Fibroblast of lung (primary cell): ENCODE results near the gene MRAS. TPM values are rescaled to one million over a fixed set of nuclear protein-coding genes. Genes with fewer than 3 reads are reported as not detected.

Source experiments
- DNase-seq, 2 donors: peaks; one replicate each; pipeline versions ENCODE4 v3.0.0 to v3.0.0-alpha.2; 2010; ENCODE audit warnings: low read depth in 2 of 2
- H2AFZ ChIP-seq: 2 replicates; pipeline ENCODE4 v1.5.1; 2012; ENCODE audit warnings: low read length, control low read depth, inconsistent platforms
- H3K27ac ChIP-seq: 2 replicates; pipeline ENCODE4 v1.5.1; 2011; ENCODE audit warnings: low read length, control low read depth; ENCODE audit not compliant: insufficient read depth
- H3K27me3 ChIP-seq: 2 replicates; pipeline ENCODE4 v1.5.1; 2011; ENCODE audit warnings: mild to moderate bottlenecking, low read length; ENCODE audit not compliant: control insufficient read depth, insufficient read depth
- H3K36me3 ChIP-seq: 2 replicates; pipeline ENCODE4 v1.5.1; 2011; ENCODE audit warnings: low read length; ENCODE audit not compliant: control insufficient read depth, insufficient read depth
- H3K4me1 ChIP-seq: 2 replicates; pipeline ENCODE4 v1.5.1; 2011; ENCODE audit warnings: low read length; ENCODE audit not compliant: control insufficient read depth, insufficient read depth; ENCODE audit errors: extremely low read depth
- H3K4me2 ChIP-seq: 2 replicates; pipeline ENCODE4 v1.5.1; 2011; ENCODE audit warnings: low read length, control low read depth; ENCODE audit not compliant: insufficient read depth; ENCODE audit errors: extremely low read depth
- H3K4me3 ChIP-seq, 4 experiments: fragments of 200-600 bp in 1 of 4; sonication (generic) in 1 of 4; replicated peaks in 1 of 4; 2 replicates each; pipeline ENCODE4 v1.5.1; 2011 to 2016; ENCODE audit warnings: low read length in 4 of 4, low read depth in 3 of 4, mild to moderate bottlenecking in 3 of 4, control low read depth in 2 of 4, inconsistent platforms in 1 of 4, mixed read lengths in 1 of 4; ENCODE audit not compliant: insufficient read depth in 1 of 4; ENCODE audit errors: control extremely low read depth in 1 of 4
- H3K79me2 ChIP-seq: 2 replicates; pipeline ENCODE4 v1.5.1; 2012; ENCODE audit warnings: mild to moderate bottlenecking, low read length, inconsistent platforms; ENCODE audit not compliant: control insufficient read depth, insufficient read depth
- H3K9ac ChIP-seq: 2 replicates; pipeline ENCODE4 v1.5.1; 2011; ENCODE audit warnings: mild to moderate bottlenecking, low read length, control low read depth; ENCODE audit not compliant: insufficient read depth
- H3K9me3 ChIP-seq: 2 replicates; pipeline ENCODE4 v1.5.1; 2012; ENCODE audit warnings: low read depth, low read length; ENCODE audit not compliant: control insufficient read depth, insufficient read depth
- H4K20me1 ChIP-seq: 2 replicates; pipeline ENCODE4 v1.5.1; 2011; ENCODE audit warnings: low read length; ENCODE audit not compliant: control insufficient read depth, insufficient read depth; ENCODE audit errors: extremely low read depth
- CTCF ChIP-seq, 2 donors: IDR thresholded peaks in 1 of 2; conservative IDR thresholded peaks in 1 of 2; 1 replicate in 1 of 2; 2 replicates in 1 of 2; pipeline ENCODE4 v1.5.1; 2011 to 2012; ENCODE audit warnings: low read length in 2 of 2, control low read depth in 1 of 2, inconsistent platforms in 1 of 2, low read depth in 1 of 2, mild to moderate bottlenecking in 1 of 2
- EZH2 ChIP-seq: IDR thresholded peaks from 2 replicates; pipeline ENCODE4 v1.5.1; 2012; ENCODE audit warnings: low read length, control low read depth, mild to moderate bottlenecking; ENCODE audit errors: missing control alignments
- polyA plus RNA-seq, 2 donors: library from polyadenylated mRNA; depleted of rRNA in 1 of 2; stranded (reverse) in 1 of 2; unstranded in 1 of 2; fragments of >200 nt; gene quantifications; 2 replicates each; pipeline ENCODE4 v1.2.1, GENCODE V29; 2011 to 2012; ENCODE audit warnings: missing spikeins in 1 of 2
- total RNA-seq: library from RNA; depleted of rRNA; stranded (reverse); fragments of >200 nt; gene quantifications from 2 replicates; pipeline ENCODE4 v1.2.1, GENCODE V29; 2014

Gene MRAS
- total and polyA plus RNA-seq, 2 donors (not counting 1 experiment from before 2014, with no cell fraction given): 35.3 to 73.0 TPM

- H3K36me3 ChIP-seq: no peaks in the 10 kb centered on the region
- H3K9ac ChIP-seq: no peak overlapping the region
- peak; percentile 25 to 47 for DNase-seq
- peak overlapping the region; percentile 55 for H3K4me2 ChIP-seq
- H3K4me1 ChIP-seq: peaks cover 6% of the 10 kb centered on the region
- TF ChIP-seq EZH2: no peak
- TF ChIP-seq CTCF (conservative IDR thresholded peaks at IDR 0.05 in 1 of 2, IDR thresholded peaks at IDR 0.05 in 1 of 2; ENCODE audit: low read depth in 1 of 2, low read length in 2 of 2): no peak
- peak overlapping the region in 3 of 4 experiments; percentile 56 to 77 (median 76) for H3K4me3 ChIP-seq
- no peak overlapping the region for H3K27ac ChIP-seq
- no peaks in the 10 kb centered on the region for H3K27me3 ChIP-seq
- peak overlapping the region; percentile 9 for H2AFZ ChIP-seq
- H3K9me3 ChIP-seq: no peaks in the 10 kb centered on the region
- H3K79me2 ChIP-seq: no peaks in the 10 kb centered on the region
- H4K20me1 ChIP-seq: no peaks in the 10 kb centered on the region
Measured at GRCh38 chr3:138349926-138350665, 1.7 kb downstream of the MRAS start.

GRCh38 chr3:138351151-138351550 lies 2.8 kb downstream of the MRAS start:
- no peak overlapping the region for H3K4me2 ChIP-seq
- no peaks in the 10 kb centered on the region for H3K36me3 ChIP-seq
- no peaks in the 10 kb centered on the region for H3K79me2 ChIP-seq
- no peaks in the 10 kb centered on the region for H4K20me1 ChIP-seq
- H3K9ac ChIP-seq: no peak overlapping the region
- H3K4me1 ChIP-seq: peaks cover 6% of the 10 kb centered on the region
- no peak overlapping the region for H3K27ac ChIP-seq
- DNase-seq: peak in 1 of 2 donors; percentile 17
- H3K9me3 ChIP-seq: no peaks in the 10 kb centered on the region
- no peak overlapping the region for H3K4me3 ChIP-seq
- H2AFZ ChIP-seq: no peak overlapping the region
- TF ChIP-seq EZH2: no peak
- TF ChIP-seq CTCF (conservative IDR thresholded peaks at IDR 0.05 in 1 of 2, IDR thresholded peaks at IDR 0.05 in 1 of 2; ENCODE audit: low read depth in 1 of 2, low read length in 2 of 2): no peak
- H3K27me3 ChIP-seq: no peaks in the 10 kb centered on the region

- H3K4me2 ChIP-seq: no peak overlapping the region
- no peaks in the 10 kb centered on the region for H3K36me3 ChIP-seq
- TF ChIP-seq EZH2 (no peak), CTCF (conservative IDR thresholded peaks at IDR 0.05 in 1 of 2, IDR thresholded peaks at IDR 0.05 in 1 of 2; ENCODE audit: low read depth in 1 of 2, low read length in 2 of 2) (no peak)
- H3K27ac ChIP-seq: no peak overlapping the region
- no peak for DNase-seq
- H2AFZ ChIP-seq: no peak overlapping the region
- H3K4me3 ChIP-seq: no peak overlapping the region
- no peak overlapping the region for H3K9ac ChIP-seq
- H3K27me3 ChIP-seq: no peaks in the 10 kb centered on the region
- peaks cover 6% of the 10 kb centered on the region for H3K4me1 ChIP-seq
- H4K20me1 ChIP-seq: no peaks in the 10 kb centered on the region
- H3K9me3 ChIP-seq: no peaks in the 10 kb centered on the region
- H3K79me2 ChIP-seq: no peaks in the 10 kb centered on the region
Measured at GRCh38 chr3:138351916-138352550, 3.7 kb downstream of the MRAS start.
